IPS-15b (cell line): ENCODE results near the gene ARMS2.

Source experiments
- H3K27me3 ChIP-seq: one replicate; pipeline ENCODE4 v1.6.1; 2013; ENCODE audit warnings: low read length; ENCODE audit not compliant: control insufficient read depth, insufficient read depth
- H3K36me3 ChIP-seq: one replicate; pipeline ENCODE4 v1.6.1; 2013; ENCODE audit warnings: low read length; ENCODE audit not compliant: control insufficient read depth, insufficient read depth
- H3K4me1 ChIP-seq: one replicate; pipeline ENCODE4 v1.6.1; 2013; ENCODE audit warnings: mild to moderate bottlenecking, low read length; ENCODE audit not compliant: control insufficient read depth, insufficient read depth
- H3K4me3 ChIP-seq: one replicate; pipeline ENCODE4 v1.5.1; 2013; ENCODE audit warnings: low read depth, low read length
- H3K9ac ChIP-seq: one replicate; pipeline ENCODE4 v1.6.1; 2013; ENCODE audit warnings: low read depth, mild to moderate bottlenecking, low read length
- H3K9me3 ChIP-seq: one replicate; pipeline ENCODE4 v1.6.1; 2013; ENCODE audit warnings: mild to moderate bottlenecking, low read length; ENCODE audit not compliant: control insufficient read depth, insufficient read depth

The ARMS2 gene

DNA sequence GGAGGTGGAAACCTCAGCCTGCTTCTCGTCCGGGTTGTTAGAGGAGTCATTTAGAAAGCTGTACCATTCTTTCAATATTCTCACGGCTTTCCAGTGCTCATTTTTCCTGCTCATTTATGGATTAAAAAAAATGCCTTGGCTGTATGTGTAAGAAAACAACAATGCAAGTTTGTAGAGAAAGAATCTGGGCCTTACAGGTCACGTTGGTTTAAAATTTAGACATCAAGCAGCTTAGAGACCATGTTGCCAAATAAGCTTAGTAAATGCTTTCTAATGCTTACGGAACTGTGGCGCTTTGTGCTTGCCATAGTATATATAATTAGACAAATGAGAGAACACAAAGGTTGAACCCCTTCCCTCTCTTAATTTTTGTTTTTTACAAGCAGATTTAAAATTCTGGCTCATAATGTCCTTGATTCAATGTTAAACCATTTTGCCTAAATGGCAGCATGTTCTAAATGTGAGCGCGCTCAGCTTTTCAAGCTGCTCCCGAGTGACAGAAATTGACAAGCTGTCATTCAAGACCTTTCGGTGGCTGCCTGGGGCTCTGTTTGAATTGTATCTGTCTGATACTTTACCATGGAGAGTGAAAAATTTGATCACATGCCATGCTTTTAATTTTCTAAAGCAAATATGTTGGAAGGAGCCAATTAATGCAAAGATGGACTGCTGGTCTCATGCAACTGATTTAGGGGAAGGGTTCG is 1.1 kb downstream of the ARMS2 start:
- Histone ChIP-seq H3K4me1 (no peaks in the 10 kb centered on the region), H3K27me3 (peaks cover 19% of the 10 kb centered on the region), H3K36me3 (no peaks in the 10 kb centered on the region), H3K9ac (no peak overlapping the region), H3K4me3 (no peak overlapping the region), H3K9me3 (no peaks in the 10 kb centered on the region)

DNA sequence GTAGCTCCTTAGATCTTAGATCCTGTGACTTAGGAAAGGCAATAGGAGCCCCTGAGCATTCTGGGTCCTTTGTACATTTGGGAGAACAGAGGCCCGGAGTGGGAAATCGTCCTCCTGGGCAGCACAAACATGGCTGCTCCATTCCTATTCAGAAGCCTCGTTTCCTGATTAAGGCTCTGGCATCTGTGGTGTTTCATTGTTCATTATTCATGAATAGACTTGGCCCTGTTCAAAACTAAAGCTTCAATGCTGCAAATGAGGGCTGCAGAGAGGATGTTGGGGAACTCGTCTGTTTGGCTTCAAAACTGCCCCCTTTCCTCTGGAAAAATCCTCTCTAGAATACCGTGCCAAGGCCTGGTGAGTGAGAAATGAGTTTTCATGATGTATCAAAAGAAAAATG is 3.5 kb downstream of the ARMS2 start:
- peaks cover 3% of the 10 kb centered on the region for H3K4me1 ChIP-seq
- no peak overlapping the region for H3K4me3 ChIP-seq
- H3K9ac ChIP-seq: no peak overlapping the region
- no peaks in the 10 kb centered on the region for H3K36me3 ChIP-seq
- no peaks in the 10 kb centered on the region for H3K9me3 ChIP-seq
- peaks cover 35% of the 10 kb centered on the region for H3K27me3 ChIP-seq

DNA sequence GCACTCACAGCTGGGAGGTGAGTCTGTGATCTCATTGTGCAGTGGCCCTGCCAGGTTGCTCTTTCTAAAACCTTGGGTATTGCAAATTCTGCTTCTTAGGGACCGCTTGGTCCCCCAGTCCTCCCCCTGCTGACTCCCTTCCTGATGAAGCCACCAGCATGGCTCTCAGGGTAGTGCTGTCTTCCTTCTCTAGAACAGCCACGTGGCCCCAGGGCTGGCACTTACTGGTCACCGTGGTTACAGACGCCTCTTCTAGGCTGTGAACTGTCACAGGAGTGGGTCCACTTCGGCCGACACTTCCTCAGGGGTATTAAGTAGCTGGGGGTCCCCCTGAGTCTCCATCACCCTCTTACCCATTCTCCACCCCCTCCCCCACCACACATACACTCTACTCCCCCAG is 4.2 kb downstream of the ARMS2 start:
- peaks cover 3% of the 10 kb centered on the region for H3K4me1 ChIP-seq
- H3K4me3 ChIP-seq: no peak overlapping the region
- H3K27me3 ChIP-seq: peaks cover 43% of the 10 kb centered on the region
- no peak overlapping the region for H3K9ac ChIP-seq
- no peaks in the 10 kb centered on the region for H3K36me3 ChIP-seq
- H3K9me3 ChIP-seq: no peaks in the 10 kb centered on the region

DNA sequence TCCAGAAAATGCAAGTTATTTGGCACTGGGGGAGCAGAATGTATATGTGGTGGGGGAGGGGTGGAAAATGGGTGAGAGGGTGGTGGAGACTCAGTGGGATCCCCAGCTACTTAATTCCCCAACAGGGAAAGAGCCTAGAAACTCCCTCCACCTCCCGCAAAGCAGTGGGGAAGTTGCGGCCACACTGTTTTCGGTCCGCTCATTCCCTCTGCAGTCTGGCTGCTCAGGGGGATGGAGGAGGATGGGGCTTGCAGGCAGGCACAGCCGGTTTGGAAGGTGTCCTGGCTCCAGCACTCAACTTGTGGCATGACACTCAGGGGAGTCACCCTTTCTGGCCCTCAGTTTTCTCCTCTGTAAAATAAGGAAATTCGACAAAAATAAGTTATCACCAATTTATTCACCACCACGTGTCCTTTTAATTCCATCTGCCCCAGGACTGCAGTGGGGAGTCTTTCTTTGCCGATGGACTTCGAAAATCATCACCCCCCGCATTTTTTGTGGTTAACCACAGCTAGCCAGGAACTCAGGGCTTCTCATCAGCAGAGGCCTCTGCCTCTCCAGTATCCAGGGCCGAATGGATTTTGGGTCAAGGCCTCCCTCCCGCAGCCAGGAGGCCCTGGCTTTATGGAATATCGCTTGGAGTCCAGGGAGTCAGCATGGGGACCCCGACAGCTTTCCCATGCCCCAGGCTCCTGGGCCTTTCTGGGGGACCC is 5.3 kb downstream of the ARMS2 start:
- Histone ChIP-seq H3K27me3 (peaks cover 53% of the 10 kb centered on the region), H3K9me3 (no peaks in the 10 kb centered on the region), H3K4me3 (no peak overlapping the region), H3K4me1 (peaks cover 3% of the 10 kb centered on the region), H3K9ac (no peak overlapping the region), H3K36me3 (no peaks in the 10 kb centered on the region)

DNA sequence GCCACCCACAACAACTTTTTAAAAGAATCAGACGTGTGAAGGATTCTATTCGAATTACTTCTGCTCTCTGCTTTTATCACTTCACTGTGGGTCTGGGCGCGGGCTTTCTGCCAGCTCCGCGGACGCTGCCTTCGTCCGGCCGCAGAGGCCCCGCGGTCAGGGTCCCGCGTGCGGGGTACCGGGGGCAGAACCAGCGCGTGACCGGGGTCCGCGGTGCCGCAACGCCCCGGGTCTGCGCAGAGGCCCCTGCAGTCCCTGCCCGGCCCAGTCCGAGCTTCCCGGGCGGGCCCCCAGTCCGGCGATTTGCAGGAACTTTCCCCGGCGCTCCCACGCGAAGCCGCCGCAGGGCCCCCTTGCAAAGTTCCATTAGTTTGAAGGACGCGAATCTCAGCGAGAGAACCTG is 6.4 kb downstream of the ARMS2 start:
- peak overlapping the region; percentile 45 for H3K4me3 ChIP-seq
- H3K4me1 ChIP-seq: peaks cover 3% of the 10 kb centered on the region
- no peak overlapping the region for H3K9ac ChIP-seq

DNA sequence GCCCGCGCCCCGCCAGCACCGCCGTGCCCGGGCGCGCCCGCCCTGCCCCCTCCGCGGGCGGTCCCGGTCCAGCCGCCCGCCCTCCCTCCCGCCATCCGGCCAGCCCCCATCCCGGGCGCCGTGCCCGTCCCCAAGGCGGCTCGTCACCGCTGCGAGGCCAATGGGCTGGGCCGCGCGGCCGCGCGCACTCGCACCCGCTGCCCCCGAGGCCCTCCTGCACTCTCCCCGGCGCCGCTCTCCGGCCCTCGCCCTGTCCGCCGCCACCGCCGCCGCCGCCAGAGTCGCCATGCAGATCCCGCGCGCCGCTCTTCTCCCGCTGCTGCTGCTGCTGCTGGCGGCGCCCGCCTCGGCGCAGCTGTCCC is 6.9 kb downstream of the ARMS2 start, which contains the start of gene HTRA1:
Gene HTRA1, plus strand, starts transcription at position 187 of the 362 bp plus-strand sequence. Its CDS starts 100 bp downstream, at position 287.
- no peaks in the 10 kb centered on the region for H3K9me3 ChIP-seq
- H3K4me3 ChIP-seq: peak within 1 kb of the TSS; percentile 45
- peaks cover 3% of the 10 kb centered on the region for H3K4me1 ChIP-seq
- H3K36me3 ChIP-seq: no peaks in the 10 kb centered on the region
- H3K27me3 ChIP-seq: peaks cover 62% of the 10 kb centered on the region
- no peak within 1 kb of the TSS for H3K9ac ChIP-seq

More for the DNA sequence above, 6.4 kb downstream of the ARMS2 start:
- no peaks in the 10 kb centered on the region for H3K36me3 ChIP-seq
- peaks cover 62% of the 10 kb centered on the region for H3K27me3 ChIP-seq
- H3K9me3 ChIP-seq: no peaks in the 10 kb centered on the region

DNA sequence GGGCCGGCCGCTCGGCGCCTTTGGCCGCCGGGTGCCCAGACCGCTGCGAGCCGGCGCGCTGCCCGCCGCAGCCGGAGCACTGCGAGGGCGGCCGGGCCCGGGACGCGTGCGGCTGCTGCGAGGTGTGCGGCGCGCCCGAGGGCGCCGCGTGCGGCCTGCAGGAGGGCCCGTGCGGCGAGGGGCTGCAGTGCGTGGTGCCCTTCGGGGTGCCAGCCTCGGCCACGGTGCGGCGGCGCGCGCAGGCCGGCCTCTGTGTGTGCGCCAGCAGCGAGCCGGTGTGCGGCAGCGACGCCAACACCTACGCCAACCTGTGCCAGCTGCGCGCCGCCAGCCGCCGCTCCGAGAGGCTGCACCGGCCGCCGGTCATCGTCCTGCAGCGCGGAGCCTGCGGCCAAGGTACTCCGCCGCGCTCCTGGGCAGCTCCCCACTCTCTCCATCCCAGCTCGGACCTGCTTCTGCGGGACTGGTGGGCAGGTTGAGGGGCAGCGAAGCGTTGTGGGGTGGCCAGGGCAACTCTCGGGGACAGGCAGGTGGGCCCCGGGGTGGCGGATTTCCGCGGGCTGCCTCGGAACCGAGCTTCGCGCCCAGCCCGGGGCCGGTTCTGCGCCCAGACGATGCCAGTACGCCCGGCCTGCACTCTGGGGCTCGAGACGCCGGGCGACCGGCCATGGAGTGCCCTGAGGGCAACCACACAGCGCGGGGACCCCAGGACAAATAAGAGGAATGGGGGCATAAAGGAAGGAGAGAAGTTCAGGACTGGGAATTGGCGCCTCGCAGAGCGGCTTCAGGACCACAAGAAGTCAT is 7.5 kb downstream of the ARMS2 start:
- H3K9me3 ChIP-seq: no peaks in the 10 kb centered on the region
- no peaks in the 10 kb centered on the region for H3K36me3 ChIP-seq
- no peak overlapping the region for H3K9ac ChIP-seq
- H3K4me3 ChIP-seq: peak overlapping the region; percentile 41
- H3K27me3 ChIP-seq: peaks cover 62% of the 10 kb centered on the region
- peaks cover 3% of the 10 kb centered on the region for H3K4me1 ChIP-seq

DNA sequence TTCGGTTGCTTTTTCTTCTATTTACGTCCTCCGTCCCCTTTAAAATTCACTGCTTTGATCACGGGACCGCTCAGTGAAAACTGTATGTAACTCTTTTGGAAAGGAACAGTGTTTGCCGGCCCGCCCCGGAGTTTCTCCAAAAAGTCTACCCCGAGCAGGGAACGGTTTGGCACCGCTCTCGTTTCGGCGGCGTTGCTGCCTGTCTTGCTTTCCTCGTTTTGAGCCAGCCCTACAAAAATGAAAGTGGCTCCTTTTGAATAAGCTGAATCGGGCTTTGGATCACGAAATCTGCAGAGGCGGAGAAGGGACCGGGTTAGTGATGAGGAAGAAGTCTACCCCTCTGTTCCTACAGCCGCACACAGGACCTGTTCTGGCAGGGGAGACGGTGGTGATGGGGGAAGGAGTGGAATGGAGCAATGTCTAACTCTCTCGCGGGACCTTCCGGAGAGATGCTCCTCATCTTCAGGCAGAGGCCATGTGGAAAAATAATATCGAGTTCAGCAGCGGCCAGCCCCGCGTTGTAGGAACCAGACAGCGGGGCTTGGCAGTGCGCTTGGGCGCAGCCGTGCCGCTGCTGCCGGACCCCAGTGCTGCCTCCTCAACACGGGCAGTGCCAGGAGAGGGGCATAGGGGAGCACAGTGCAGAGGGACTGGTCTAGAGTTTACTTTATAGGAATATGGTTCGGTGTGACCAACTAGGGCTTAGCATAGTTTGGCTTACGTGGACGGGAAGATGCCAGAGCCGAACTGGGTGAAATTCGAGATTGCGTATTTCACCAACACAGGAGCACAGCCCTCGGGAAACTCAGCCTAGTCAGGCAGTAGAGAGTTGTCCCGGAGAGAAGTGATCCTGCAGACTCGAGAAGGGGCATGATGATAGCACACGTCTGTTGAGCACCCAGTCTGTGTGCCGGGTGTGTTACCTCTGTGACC is 8.3 kb downstream of the ARMS2 start:
- Histone ChIP-seq H3K36me3 (no peaks in the 10 kb centered on the region), H3K9ac (no peak overlapping the region), H3K4me3 (peak overlapping the region; percentile 41), H3K9me3 (no peaks in the 10 kb centered on the region), H3K27me3 (peaks cover 62% of the 10 kb centered on the region), H3K4me1 (peaks cover 3% of the 10 kb centered on the region)

DNA sequence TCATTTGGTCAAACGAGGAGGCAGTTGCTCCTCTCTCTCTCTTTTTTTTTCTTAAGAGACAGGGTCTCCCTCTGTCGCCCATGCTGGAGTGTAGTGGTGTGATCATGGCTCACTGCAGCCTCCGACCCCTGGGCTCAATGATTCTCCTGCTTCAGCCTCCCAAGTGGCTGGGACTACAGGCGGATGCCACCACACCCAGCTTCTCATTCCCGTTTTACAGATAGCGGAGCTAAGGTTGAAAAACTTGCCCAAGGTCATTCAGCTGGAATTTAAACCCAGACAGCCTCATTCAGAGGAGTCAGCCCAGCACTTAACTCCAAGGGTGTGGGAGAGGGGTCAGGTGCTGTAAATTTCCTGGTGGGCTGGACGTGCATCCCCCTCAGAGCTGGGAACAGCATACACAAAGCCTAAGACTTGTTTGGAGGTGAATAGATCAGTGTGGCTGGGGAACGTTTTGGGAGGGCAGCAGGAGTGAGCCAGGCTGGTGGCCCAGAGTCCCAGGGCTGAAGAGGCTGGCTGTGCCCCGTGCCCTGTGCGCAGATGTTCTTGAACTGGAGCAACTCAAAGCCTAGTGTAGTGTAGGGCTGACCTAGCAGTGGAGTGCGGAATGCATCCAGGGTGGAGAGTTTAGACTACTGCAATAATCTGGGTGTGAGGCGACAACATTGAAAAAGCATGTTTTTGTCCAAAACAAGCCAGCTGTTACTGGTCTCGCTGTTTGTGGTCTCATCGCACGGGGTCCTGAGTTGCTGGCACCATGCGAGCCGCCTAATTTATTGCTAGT is 9.2 kb downstream of the ARMS2 start:
- Histone ChIP-seq H3K36me3 (no peaks in the 10 kb centered on the region), H3K27me3 (peaks cover 60% of the 10 kb centered on the region), H3K9ac (no peak overlapping the region), H3K4me1 (peaks cover 3% of the 10 kb centered on the region), H3K4me3 (no peak overlapping the region), H3K9me3 (no peaks in the 10 kb centered on the region)

DNA sequence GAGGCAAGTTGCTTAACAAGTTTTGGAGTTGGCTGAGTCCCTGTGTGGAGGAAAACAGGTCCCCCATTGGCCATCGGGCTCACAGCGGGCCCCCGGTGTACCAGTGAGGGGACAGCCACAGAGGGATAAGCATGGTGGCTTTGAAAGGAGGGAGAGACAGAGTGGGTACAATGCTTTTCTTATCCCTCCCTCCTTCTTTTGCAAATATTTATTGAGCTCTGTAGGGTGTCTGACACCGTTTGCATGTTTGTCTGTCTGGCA is 9.7 kb downstream of the ARMS2 start:
- Histone ChIP-seq H3K27me3 (peaks cover 55% of the 10 kb centered on the region), H3K4me1 (peaks cover 3% of the 10 kb centered on the region)

More for the DNA sequence above, 9.7 kb downstream of the ARMS2 start:
- Histone ChIP-seq H3K36me3 (no peaks in the 10 kb centered on the region), H3K4me3 (no peak overlapping the region), H3K9me3 (no peaks in the 10 kb centered on the region), H3K9ac (no peak overlapping the region)
